Mesothelial cell of epicardium (in vitro differentiated cells): ENCODE measurements around the gene CACNA1C. TPM values are rescaled to one million over a fixed set of nuclear protein-coding genes. Genes with fewer than 3 reads are reported as not detected.
A peak's percentile ranks its signal among the peaks of the same experiment; 100 is the strongest.

ENCODE experiments used
- DNase-seq, 2 experiments: peaks; one replicate each; pipeline ENCODE4 v3.0.0; 2021; ENCODE audit warnings: low spot score in 2 of 2; ENCODE audit not compliant: unreplicated experiment in 2 of 2
- H3K27ac Mint-ChIP-seq: 2 replicates; pipeline ENCODE4 v1.8.0; 2021; ENCODE audit warnings: mixed read lengths
- H3K27me3 Mint-ChIP-seq: 2 replicates; pipeline ENCODE4 v1.8.0; 2021; ENCODE audit warnings: low read depth, mixed read lengths
- H3K36me3 Mint-ChIP-seq: 2 replicates; pipeline ENCODE4 v1.8.0; 2021; ENCODE audit warnings: mixed read lengths
- H3K4me1 Mint-ChIP-seq: 2 replicates; pipeline ENCODE4 v1.8.0; 2021; ENCODE audit warnings: mixed read lengths
- H3K4me3 Mint-ChIP-seq: 2 replicates; pipeline ENCODE4 v1.8.0; 2021; ENCODE audit warnings: mild to moderate bottlenecking, moderate library complexity, mixed read lengths
- H3K9me3 Mint-ChIP-seq: 2 replicates; pipeline ENCODE4 v1.8.0; 2021; ENCODE audit warnings: mixed read lengths
- total RNA-seq: library from RNA; stranded (reverse); gene quantifications from 3 replicates; pipeline ENCODE4 v1.2.1, GENCODE V29; 2021
- TF ChIP-seq, protein P1 (sequence below): fragments of 200-600 bp; sonication (generic); IDR thresholded peaks from one replicate; pipeline ENCODE4 v1.5.0; 2021; ENCODE audit warnings: antibody characterized with exemption; ENCODE audit not compliant: unreplicated experiment

The CACNA1C gene
- total RNA-seq, 1 donor from 2014 or later: 33.6 TPM

DNA sequence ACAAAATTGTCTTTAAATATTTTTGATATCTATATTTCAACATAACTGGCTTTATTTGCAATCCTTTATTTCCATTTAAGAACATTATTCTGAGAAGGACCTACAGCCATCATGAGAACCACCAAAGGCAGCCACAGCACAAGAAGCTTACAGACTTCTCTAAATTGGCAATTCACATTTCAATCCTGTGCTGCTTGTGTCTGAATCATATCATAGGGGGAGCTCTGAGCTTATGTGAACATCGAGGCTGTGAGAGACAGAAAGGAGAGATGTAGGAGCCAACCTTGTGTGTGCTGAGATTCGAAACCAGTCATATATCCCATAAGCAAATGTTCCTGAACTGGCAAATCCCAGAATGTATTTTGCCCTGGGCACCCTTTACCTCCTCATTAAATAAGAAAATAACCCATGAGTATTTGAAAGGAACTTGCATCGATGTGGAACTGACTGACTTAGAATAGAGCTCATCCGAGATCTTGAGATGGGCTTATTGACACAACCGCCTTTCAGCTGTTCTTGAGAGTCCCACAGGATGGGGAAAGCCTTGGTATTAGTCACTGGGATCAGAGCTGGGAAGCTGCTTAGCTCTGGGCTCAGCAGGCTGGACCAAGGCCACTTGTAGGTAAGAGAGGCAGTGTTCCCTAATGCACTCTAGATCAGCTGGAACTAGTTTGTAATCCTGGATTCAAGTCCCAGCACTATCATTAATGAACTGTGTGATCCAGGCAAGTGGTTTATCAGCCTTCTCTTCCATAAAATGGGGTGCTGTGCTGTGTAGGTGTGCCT lies 329.8 kb downstream of the CACNA1C start:
- H3K36me3 Mint-ChIP-seq: no peaks in the 10 kb centered on the region
- peaks cover 32% of the 10 kb centered on the region for H3K4me1 Mint-ChIP-seq
- no peaks in the 10 kb centered on the region for H3K9me3 Mint-ChIP-seq
- DNase-seq: no peak
- no peak overlapping the region for H3K27ac Mint-ChIP-seq
- H3K27me3 Mint-ChIP-seq: no peaks in the 10 kb centered on the region
- TF ChIP-seq, protein P1, sequence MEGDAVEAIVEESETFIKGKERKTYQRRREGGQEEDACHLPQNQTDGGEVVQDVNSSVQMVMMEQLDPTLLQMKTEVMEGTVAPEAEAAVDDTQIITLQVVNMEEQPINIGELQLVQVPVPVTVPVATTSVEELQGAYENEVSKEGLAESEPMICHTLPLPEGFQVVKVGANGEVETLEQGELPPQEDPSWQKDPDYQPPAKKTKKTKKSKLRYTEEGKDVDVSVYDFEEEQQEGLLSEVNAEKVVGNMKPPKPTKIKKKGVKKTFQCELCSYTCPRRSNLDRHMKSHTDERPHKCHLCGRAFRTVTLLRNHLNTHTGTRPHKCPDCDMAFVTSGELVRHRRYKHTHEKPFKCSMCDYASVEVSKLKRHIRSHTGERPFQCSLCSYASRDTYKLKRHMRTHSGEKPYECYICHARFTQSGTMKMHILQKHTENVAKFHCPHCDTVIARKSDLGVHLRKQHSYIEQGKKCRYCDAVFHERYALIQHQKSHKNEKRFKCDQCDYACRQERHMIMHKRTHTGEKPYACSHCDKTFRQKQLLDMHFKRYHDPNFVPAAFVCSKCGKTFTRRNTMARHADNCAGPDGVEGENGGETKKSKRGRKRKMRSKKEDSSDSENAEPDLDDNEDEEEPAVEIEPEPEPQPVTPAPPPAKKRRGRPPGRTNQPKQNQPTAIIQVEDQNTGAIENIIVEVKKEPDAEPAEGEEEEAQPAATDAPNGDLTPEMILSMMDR: no peak
- H3K4me3 Mint-ChIP-seq: no peak overlapping the region

DNA sequence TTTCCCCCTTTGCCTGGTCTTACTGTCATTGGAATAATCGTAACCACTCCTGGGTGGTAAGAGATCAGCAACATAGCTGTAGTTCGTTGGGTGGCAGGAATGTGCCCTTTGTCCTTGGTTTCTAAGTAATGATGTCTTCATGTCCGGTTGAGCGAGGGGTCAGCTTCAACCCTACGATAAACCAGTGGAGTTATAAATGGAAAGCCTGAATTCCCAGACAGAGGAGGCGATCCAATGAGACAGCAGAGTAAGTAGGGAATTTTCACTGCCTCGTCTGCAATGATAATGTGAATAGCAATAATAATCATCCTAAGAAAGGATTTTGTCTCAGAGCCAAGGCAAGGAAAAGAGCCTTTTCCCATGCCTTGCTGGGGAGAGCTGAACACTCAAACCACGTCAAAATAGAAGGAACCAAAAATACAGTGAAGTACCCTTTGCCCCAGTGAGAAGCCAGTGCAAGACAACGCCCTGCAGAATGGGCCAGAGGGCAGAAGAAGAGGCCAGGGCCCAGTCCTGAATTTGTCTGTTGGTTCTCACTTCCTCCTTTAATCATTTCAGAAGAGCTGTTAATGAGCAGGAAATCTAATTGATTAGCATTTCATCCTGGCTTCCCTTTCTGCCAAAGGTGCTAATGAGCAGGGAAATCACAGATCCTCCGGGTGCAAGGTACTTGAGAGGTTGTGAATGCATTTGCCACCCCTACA lies 330.7 kb downstream of the CACNA1C start:
- H3K4me3 Mint-ChIP-seq: no peak overlapping the region
- no peaks in the 10 kb centered on the region for H3K27me3 Mint-ChIP-seq
- no peak for DNase-seq
- H3K9me3 Mint-ChIP-seq: no peaks in the 10 kb centered on the region
- H3K4me1 Mint-ChIP-seq: peaks cover 29% of the 10 kb centered on the region
- H3K27ac Mint-ChIP-seq: no peak overlapping the region
- no peaks in the 10 kb centered on the region for H3K36me3 Mint-ChIP-seq
- TF ChIP-seq, protein P1: no peak

DNA sequence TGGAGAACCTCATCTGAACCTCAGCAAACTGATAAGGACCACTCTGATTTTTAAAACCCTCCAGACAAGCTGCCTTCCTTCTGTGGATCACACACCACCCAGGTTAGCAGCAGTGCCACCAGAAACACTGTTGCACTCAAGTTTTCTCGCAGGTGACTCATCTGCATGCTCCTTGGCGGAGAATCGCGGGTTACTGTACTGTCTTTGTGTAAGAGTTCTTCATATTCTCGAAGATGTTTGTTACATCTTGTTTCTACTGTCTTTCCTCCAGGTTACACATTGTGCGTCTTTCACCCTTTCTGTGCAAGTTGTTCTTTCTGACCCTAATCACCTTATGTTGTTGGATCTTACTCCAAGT lies 331.2 kb downstream of the CACNA1C start:
- no peak overlapping the region for H3K27ac Mint-ChIP-seq

DNA sequence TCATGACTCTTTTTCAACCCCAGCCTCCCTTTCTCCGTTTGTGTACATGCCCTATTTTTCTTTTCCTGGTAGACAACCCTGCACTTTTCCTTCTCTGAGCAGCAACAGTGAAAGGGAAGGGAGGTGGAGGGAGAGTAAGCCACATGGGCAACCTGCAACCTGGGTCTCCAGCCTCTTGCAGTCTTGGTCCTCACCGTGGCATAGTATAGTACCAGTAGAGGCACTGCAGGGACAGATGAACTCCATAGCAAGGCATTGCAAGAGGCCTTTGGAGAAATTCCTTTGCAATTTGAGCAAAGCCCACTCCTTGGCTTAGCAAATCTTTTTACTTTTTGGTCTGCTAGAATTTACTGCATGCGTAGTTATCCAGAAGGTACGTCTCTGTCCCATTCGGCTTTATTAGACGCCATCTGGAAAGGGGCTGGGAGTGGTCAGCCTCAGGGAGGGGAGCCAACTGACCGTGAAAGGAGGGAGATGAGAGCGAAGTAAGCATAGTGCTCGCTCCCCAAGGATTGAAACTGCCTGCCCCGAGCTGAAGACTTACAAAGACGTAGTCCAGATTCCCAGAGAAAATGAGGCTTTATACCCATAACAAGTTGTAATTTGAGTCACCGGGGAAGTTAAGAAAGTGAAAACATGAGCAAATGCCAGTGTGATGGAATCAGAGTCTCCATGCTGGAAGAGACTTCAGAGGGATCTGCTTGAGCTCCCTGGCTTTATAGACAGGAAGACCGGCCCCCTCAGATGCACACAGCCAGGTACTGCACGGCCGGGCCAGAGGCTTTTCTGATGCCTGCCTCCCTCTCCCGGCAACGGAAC lies 332.0 kb downstream of the CACNA1C start:
- peak overlapping the region; percentile 87 for H3K27ac Mint-ChIP-seq
- H3K27me3 Mint-ChIP-seq: no peaks in the 10 kb centered on the region
- no peak for DNase-seq
- TF ChIP-seq, protein P1: no peak
- H3K4me3 Mint-ChIP-seq: peak overlapping the region; percentile 20
- H3K36me3 Mint-ChIP-seq: no peaks in the 10 kb centered on the region
- no peaks in the 10 kb centered on the region for H3K9me3 Mint-ChIP-seq
- peaks cover 21% of the 10 kb centered on the region for H3K4me1 Mint-ChIP-seq

More for the DNA sequence above, 331.2 kb downstream of the CACNA1C start:
- Mint-ChIP-seq H3K4me3 (no peak overlapping the region), H3K27me3 (no peaks in the 10 kb centered on the region), H3K9me3 (no peaks in the 10 kb centered on the region), H3K4me1 (peaks cover 23% of the 10 kb centered on the region), H3K36me3 (no peaks in the 10 kb centered on the region)
- no peak for DNase-seq
- TF ChIP-seq, protein P1: no peak

DNA sequence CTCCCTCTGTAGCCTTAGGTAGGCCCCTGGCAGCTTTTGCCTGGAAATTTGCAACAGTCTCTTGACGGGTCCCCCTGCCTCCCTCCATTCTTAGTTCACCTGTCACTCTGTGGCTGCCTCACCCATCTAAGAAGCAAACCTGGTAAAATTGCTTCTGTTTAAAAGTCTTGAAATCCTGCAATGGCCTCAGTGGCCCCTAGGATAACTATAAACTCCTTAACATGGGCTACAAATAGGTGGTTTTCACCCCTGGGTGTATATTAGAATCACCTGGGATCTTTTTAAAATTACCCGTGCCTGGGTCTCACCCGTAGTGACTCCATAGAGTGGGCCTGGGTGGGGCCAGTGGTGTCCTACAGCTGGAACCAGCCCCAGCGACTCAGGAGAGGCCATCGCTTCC lies 332.7 kb downstream of the CACNA1C start:
- H3K27ac Mint-ChIP-seq: peak overlapping the region; percentile 87
- peaks cover 21% of the 10 kb centered on the region for H3K4me1 Mint-ChIP-seq
- no peaks in the 10 kb centered on the region for H3K9me3 Mint-ChIP-seq
- no peaks in the 10 kb centered on the region for H3K27me3 Mint-ChIP-seq
- H3K36me3 Mint-ChIP-seq: no peaks in the 10 kb centered on the region
- TF ChIP-seq, protein P1: no peak
- no peak for DNase-seq
- H3K4me3 Mint-ChIP-seq: no peak overlapping the region
